Dermis blood vessel endothelial cell (primary cell): ENCODE results near the gene MCF2L. TPM values are rescaled to one million over a fixed set of nuclear protein-coding genes. Genes with fewer than 3 reads are reported as not detected.

Experiments used
- DNase-seq: peaks from one replicate; pipeline ENCODE4 v3.0.0; 2010
- total RNA-seq: library from RNA; depleted of rRNA; stranded (reverse); fragments of >200 nt; gene quantifications from 2 replicates; pipeline ENCODE4 v1.2.3, GENCODE V29; 2014

MCF2L gene
- total RNA-seq, 1 donor from 2014 or later: 51.4 TPM

DNA sequence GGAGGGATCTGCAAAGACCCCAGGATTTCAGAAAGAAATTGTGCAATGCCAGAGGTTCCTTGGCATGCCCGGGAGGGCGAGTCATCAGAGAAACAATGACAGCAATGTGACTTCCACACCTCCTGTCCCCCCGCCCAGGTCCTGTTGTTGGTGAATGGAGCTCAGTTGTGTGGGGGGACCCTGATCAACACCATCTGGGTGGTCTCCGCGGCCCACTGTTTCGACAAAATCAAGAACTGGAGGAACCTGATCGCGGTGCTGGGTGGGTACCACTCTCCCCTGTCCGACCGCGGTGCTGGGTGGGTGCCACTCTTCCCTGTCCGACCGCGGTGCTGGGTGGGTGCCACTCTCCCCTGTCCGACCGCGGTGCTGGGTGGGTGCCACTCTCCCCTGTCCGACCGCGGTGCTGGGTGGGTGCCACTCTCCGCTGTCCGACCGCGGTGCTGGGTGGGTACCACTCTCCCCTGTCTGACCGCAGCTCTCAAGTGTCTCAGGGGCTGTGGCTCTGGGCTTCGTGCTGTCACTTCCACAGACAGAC, 148.4 kb downstream of the MCF2L start:
- DNase-seq: no peak

- no peak for DNase-seq
Observed at GRCh38 chr13:113117911-113118260, 148.9 kb downstream of the MCF2L start.

- no peak for DNase-seq
Observed at GRCh38 chr13:113118261-113119021, 149.4 kb downstream of the MCF2L start.

GRCh38 chr13:113119166-113119821, 150.3 kb downstream of the MCF2L start:
- no peak for DNase-seq

DNA sequence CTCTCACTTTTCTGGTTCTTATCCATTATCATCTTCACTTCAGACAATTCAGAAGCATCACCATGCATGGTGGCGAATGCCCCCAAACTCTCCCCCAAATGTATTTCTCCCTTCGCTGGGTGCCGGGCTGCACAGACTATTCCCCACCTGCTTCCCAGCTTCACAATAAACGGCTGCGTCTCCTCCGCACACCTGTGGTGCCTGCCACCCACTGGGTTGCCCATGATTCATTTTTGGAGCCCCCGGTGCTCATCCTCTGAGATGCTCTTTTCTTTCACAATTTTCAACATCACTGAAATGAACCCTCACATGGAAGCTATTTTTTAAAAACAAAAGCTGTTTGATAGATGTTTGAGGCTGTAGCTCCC, 150.8 kb downstream of the MCF2L start:
- no peak for DNase-seq

DNA sequence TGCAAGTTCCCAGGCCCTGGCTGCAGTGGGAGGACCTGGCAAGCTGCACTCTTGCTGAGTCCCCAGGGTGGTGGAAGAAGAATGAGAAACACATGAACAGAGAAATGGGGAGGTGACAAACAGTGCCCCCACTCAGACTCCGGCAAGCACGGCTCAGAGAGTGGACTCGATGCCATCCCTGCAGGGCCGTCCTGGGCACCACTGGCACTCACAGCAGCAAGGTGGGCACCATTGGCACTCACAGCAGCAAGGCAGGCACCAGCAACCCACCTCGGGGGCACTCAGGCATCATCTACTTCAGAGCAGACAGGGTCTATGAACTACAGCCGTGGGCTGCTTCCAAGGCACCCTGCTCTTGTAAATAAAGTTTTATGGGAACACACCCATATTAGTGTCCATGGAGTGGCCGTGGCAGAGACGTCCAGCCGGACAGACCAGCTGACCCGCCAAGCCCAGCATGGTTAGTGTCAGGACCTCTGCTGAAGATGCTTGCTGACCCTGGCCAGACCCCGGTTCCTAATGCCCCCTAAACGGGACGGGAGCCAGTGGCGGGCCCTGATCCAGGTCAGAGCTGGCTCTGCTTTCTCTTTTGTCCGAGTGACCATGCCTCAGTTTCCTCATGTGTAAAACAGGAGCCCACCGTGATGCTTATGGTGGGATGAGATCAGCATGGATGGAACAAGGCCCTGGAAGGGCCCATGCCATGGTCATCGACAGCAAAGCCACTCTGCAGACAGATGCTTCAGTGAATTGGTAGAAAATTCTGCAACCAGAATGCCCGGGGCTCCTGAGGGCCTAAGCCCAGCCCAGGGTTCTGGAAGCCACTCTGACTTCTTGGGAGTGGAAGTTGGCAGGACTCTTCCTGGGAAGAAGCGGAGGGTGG, 151.5 kb downstream of the MCF2L start:
- no peak for DNase-seq

- no peak for DNase-seq
Observed at GRCh38 chr13:113121183-113121927, 152.3 kb downstream of the MCF2L start.

- DNase-seq: no peak
Observed at GRCh38 chr13:113121928-113122471, 153.0 kb downstream of the MCF2L start.

GRCh38 chr13:113122550-113123225, 153.7 kb downstream of the MCF2L start, which contains the start of gene F10:
Gene F10, plus strand, starts transcription at chr13:113122799. Its CDS starts 57 bp downstream, at chr13:113122856.
- peak; percentile 22 for DNase-seq

DNA sequence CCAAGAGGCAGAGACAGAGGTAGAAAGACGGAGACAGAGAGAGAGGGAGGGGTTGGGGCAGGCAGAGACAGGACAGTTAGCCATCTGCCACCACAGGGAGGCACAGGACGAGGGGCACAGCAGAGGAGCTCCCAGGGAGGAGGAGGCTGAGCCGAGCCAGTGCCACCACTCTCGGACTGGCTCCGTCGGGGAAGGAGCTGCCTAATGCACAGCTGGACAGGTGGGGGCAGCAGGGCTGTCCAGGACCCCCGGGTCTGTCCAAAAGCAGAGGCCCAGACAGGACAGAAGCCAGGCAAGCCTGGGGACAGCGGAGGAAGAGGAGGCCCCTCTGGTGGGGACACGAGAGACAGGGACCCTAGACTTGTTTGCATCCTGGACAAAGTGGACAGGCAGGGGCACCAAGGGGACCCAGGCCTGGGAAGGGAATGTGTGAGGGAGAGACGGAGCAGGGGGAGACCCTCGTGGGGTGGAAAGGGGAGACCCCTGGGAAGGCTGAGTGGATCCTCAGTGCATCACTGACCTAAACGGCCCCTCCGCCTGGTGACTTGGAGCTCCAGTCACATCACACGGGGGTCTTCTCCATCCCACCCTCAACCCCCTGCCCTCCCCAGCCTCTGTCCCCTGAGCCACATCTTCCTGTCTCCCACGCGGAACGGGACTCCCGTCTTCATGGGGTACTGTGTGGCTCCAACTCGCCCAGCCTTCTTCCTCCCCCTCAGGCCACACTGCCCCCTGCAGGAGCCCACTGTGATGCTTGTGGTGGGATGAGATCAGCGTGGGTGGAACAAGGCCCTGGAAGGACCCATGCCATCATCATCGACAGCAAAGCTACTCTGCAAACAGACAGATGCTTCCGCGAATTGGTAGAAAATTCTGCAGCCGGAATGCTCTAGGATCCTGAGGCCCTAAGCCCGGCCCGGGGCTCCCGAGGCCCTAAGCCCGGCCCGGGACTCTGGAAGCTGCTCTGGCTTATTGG, 154.5 kb downstream of the MCF2L start:
- DNase-seq: peak; percentile 21

DNA sequence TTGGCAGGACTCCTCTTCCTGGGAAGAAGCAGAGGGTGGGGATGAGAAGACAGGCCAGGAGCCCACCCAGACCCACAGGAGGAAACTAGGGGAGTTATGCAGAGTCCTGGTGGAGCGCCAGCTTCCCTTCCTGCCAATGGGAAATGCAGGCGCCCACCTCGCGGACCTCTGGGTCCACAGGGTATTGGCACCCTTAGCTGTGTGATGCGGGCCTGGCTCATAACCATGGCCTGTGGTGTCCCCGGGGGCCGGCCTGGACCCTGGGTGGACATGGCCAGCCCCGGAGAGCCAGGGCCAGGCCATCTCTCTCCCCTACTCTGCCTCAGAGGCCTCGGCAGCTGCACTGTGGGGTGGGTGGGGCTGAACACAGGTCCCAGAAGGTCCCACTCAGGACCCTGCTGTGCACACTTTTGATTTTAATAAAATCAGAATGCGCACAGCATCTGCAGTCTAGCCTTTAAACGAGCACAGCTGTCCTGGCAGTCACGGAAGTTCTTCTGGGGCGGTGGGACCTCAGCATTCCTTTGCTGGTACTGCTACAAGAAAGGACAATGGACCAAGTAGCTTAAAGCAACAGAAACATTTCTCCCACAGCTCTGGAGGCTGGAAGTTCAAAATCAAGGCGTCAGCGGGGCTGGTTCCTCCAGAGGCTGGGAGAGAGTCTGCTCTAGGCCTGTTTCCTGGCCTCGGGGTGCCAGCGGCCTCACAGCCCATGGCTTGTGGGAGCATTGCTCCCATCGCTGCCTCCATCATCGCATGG, 155.4 kb downstream of the MCF2L start:
- no peak for DNase-seq

- no peak for DNase-seq
Observed at GRCh38 chr13:113125506-113126264, 156.7 kb downstream of the MCF2L start.

DNA sequence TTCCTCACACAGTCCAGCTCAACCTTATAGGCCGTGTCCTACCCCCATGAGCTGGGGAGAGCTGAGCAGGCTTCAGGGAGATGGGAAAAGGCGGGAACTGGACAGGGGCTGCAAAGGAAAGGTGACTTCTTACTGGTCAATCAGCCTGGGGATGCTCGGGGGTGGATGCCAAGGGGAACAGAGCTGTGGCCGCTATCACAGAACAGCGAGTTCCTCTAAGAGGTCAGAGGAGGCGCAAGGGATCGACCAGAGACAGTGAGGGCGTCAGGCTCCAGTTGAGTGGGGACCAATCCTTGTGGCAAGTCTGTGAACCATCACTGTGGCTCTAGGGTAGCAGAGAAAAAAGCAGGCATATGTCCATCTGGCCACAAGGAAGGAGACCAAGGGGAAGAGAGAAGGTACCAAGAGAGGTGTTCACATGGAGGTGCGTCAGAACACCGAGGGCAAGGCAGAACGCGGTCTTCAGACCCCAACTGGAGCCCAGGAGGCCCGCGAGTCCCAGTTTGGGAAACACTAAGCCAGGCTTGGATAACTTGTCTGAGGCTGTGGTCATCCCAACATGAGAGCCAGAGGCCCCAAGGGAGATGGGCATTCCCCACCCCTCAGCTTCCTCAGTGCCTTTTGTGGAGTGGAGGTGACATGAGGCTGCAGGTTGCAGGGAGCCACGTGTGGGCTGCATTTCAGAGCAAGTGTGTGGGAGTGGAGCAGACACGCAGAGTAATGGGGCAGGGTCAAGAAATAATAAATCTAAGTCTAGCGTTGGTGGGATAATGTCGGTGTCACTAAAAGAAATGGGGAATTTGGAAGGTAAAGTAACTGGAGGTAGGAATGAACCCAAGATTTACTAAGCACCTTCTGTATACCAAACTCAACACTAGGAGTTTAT, 157.5 kb downstream of the MCF2L start:
- DNase-seq: no peak

DNA sequence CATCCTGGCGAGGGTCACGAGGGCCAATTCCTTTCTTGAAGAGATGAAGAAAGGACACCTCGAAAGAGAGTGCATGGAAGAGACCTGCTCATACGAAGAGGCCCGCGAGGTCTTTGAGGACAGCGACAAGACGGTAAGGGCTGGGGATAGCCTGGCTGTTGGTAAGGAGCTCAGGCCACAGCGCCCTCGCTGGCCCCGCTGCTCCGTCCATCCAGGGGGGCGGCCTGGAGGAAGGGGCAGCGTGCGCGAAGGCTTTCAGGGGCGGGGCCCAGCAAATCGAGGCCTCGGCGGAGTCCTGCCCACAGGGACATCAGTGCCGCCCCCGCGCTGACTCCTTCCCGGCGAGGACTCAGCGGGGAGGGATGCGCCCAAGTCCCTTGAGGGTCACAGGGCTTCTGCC, 160.5 kb downstream of the MCF2L start:
- DNase-seq: no peak

DNA sequence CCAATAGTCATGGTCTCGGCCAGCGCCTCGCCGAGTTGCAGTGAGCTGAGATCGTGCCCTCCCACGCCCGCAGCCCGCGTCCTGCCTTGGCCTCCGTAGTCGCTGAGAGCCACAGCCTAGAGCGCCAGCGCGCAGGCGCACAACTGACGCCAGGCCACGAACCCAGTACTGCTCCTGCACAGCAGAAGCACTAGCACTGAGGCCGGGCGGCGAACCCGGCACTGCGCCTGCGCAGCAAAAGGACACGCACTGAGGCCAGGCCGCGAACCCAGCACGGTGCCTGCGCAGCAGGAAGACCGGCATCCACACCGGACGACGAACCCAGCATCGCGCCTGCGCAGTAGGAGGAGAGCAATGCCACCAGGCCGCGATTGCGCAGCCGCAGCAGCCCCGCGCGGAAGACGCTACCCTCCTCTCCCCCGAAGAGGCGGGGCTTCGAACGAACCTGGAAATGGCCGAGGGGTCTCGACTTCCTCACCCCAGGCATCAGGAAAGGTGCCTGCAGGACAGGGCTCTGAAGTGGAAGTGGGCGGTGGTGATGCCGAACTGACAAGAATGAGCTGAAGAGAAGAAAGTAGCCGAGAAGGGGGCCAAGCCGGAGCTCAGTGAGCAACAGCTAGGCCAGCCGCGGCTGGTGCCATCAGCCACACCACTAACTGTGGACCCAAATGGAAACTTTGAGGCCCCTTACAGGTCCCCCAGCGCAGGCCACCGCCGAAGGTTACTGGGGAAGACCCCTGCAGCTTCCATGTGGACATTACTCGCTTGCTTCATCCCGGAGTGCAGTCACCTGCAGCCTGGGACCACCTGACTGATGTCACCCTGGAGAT, 161.1 kb downstream of the MCF2L start:
- peak; percentile 39 for DNase-seq

GRCh38 chr13:113135281-113135760, 166.3 kb downstream of the MCF2L start:
- no peak for DNase-seq
